CD4-positive, alpha-beta T cell treated with Interleukin-4 for 1 hour (primary cell): ENCODE data around the gene TASL.
"Not testable (repeated sequence)": the region's sequence is repeated elsewhere in the genome, so short reads cannot be mapped to it uniquely, and the experiment has no call there.

Experiments used
- DNase-seq, 2 donors: peaks; one replicate each; pipeline ENCODE4 v3.0.0-alpha.2; 2020 to 2022

The TASL gene, protein sequence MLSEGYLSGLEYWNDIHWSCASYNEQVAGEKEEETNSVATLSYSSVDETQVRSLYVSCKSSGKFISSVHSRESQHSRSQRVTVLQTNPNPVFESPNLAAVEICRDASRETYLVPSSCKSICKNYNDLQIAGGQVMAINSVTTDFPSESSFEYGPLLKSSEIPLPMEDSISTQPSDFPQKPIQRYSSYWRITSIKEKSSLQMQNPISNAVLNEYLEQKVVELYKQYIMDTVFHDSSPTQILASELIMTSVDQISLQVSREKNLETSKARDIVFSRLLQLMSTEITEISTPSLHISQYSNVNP

DNA sequence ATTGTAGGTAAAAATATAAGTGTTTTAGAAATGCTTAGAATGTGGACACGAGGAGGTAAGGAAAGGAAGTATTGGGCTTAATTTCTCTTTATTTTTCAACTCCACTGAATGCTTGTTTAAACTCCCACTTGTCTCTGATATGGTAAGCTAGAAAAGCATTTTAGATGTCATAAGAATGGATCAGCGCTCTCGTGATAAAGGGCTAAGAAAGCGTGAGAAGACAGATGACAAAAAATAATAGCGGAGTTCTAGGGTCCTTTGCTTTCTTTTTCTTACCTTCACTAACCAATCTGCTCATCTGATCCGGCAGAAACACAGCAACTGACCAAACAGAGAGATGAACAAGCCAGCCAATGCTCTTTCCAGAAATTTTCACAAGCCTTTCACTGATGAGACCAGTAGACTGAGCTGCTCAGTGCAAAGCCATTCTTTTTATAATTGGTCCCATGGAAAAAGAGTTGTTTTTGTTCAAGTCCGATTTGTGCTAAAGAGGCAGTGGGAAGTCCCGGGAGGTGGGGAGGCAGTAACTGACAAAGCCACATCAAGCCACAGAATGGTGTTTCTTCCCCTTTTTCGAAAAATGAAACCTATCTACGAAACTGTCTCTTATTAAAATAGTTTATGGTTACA, at the start of gene TASL:
TASL (minus strand) TSS at position 405 of the 630 bp plus-strand sequence. CDS start 17,411 bp downstream, outside the sequence.
- peak; percentile 62 to 77 for DNase-seq

DNA sequence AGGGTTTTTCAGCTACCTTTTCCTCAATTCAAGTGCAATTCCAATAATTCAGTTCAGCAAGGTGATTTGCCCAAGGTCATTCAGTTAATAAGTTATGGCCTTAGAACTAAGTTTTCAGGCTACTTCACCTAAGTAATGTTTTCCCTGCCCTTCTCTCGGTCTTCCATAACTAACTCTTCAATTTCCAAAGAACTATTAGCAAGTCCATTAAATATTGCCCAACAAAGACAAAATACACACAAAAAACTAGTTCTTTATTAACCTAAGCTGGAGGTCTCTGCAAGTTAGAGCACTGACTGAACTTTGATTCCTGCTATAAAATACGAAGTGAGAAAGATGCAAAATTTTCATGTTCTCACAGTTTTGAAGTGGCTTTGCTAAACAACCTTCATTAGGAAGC, 48.8 kb upstream of the TASL start:
- no peak for DNase-seq

DNA sequence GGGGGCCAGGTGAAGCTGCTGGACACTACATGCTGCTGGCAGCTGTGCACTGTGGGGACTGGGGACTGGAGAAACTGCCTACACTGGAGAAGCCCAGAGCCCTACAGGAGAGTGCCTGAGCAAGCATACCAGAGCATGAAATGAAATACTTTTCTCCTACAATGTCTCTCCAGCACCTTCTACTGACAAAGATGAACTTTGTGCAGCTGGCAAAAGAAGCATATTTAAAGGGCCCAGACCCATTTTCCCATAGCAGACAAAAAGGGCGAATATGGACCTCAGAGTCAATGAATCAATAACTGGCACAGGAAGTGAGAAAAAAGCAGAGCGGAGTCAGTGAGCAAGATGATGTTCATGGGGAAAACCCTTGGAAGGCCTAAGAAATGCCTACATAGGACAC, 44.8 kb upstream of the TASL start:
- no peak for DNase-seq

- DNase-seq: peak in 1 of 2 donors; percentile 56
Measured at GRCh38 chrX:30620980-30621618, 43.5 kb upstream of the TASL start.

DNA sequence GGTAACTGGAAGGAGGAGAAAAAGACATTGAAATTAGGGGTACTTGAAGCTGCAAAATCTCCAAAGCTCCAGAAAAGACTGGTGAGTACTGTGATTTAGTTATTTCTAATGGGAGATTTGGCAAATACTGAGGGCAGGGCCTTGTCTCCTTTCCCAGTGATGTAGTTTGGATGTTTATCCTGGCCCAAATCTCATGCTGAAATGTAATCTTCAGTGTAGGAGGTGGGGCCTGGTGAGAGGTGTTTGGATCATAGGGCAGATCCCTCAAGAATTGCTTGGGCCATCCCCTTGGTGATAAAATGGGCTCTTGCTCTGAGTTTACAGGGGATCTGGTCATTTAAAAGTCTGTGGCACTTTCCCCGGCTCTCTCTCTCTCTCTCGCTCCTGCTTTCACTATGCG, 42.6 kb upstream of the TASL start:
- no peak for DNase-seq

DNA sequence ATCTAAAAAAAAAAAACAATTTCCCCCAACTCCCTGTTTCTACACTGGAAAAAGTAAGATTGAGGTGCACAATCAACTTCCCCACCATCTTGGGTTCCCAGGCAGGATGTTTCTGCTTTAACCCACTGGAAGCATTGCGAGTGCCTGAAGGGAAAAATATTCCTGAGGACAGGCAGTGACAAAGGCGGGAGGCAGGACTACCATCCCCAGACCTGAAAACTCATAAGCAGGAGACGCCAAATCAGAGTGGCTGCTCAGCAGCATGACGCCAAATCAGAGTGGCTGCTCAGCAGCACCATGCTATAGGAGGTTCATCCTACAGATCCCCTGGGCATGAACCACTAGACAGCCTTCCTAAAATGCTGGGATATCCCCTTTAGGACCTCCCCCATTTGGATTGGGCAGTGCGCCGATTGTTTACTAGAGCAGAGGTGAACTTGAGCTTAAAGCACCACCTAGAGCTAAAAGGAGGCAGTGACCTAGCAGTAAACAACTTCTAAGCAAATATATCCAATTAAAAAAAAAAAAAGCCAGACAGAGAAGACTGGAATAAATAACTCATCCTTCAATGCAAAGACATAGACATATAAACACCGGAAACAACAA, 40.7 kb upstream of the TASL start:
- peak in 1 of 2 donors; percentile 20 for DNase-seq

GRCh38 chrX:30615229-30615628, 37.7 kb upstream of the TASL start:
- no peak for DNase-seq

DNA sequence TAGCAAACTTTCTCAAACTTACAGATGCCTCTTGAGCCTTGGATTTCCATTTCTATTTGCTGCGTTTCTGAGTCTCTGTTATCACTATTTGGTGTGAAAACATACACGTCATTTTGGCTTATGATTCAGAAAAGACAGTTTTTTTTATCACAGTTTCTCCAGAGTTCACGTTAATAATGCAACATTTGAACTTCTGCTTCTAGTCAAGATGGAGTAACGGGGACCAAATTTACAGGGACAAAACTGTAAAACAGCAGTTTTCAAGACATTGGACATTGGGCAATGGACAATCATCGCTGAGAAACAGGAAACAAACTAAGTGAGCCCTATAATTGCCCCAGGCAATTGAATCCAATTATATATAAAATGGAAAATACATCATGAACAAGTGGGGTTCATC, 36.2 kb upstream of the TASL start:
- DNase-seq: no peak

DNA sequence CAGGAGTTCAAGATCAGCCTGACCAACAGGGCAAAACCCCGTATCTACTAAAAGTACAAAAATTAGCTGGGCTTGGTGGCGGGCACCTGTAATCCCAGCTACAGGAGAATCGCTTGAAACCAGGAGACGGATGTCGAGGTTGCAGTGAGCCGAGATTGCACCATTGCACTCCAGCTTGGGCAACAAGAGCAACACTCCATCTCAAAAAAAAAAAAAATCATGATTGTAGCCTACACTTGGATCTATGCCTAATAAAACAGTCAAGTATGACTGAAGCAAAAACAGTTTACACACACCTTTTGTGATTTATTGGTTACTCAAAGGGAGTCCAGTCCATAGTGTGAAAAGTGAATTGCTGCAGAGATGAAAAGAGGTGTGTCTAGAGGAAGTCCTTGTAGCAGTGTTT, 34.7 kb upstream of the TASL start:
- no peak for DNase-seq

- no peak for DNase-seq
Measured at GRCh38 chrX:30610026-30610425, 32.5 kb upstream of the TASL start.

DNA sequence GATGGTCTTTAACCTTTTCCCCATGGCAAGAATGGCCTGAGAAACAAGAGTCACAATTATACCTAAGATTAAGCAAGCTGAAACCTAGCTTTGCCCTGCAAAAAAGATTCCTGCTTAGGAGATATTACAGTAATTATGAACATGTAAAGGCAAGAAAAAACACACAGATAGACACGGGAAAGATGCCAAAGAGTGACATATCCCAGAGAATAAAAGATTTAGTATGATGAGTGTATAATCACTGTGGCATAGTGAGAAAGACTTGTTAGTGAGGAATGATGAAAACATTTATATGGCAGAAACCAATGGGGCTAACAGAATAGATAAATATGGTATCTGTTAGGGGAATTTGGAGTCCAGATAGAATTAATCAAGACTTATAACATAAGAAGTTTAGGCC, 29.6 kb upstream of the TASL start:
- no peak for DNase-seq

GRCh38 chrX:30600269-30601176, 23.0 kb upstream of the TASL start:
- not testable (repeated sequence) for DNase-seq

GRCh38 chrX:30597216-30598012, 19.8 kb upstream of the TASL start:
- DNase-seq: no peak

DNA sequence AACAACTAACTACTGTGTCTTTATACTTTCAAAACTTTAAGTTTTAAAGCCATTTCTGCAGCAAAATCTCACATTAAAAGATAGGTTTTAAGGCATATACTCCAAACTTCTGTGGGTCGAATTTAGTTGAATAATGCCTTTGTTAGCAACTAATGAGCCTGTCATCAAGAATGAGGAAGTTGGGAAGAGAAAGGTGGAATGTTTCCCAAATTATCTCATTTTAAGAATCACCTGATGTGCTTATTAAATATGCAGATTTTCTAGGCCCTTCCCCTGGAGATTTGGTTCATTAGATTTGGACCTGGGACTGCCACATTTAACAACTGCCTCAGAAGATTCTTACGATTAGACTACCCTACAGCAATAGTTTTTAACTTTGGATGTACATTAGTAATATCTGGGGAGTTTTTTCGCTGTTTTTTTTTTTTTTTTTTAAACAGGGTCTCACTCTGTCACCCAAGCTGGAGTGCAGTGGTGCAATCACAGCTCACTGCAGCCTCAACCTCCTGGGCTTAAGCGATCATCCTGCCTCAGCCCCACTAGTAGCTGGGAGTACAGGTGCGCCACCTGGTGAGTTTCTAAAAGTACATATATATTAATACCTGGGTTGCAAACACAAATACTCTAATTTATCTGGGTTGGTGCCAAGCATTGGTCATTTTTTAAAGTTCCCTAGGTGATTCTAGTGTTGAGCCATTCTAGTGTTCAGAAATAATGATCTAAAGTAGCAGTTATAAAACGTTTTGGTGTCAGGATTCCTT, 16.1 kb upstream of the TASL start:
- DNase-seq: peak; percentile 27 to 44

- DNase-seq: no peak
Measured at GRCh38 chrX:30592831-30593230, 15.3 kb upstream of the TASL start.

GRCh38 chrX:30590368-30590767, 12.8 kb upstream of the TASL start:
- no peak for DNase-seq

DNA sequence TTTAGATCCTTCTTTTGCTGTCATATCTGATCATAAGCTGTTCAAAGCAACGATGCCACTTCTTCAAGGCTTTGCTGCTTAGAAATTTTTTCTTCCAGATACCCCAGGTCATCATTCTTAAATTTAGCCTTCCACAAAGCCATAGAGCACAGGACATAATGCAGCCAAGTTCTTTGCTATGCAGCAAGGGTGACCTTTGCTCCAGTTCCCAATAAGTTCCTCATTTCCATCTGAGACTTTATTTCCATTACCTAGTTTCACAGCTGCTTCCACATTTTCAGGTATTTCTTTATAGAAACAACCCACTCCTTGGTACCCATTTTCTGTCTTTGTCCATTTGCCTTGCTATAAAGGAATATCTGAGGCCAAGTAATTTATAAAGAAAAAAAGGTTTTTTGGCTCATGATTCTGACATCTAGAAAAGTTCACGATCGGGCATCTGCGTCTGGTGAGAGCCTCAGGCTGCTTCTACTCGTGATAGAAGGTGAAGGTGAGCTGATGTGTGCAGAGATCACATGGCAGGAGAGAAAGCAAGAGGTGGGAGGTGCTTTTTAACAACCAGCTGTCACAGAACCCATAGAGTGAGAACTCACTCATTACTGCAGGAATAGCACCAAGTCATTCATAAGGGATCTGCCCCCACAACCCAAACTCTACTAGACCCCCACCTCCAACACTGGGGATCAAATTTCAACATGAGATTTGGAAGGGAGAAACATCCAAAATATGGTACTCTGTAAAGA, 11.8 kb upstream of the TASL start:
- DNase-seq: no peak

GRCh38 chrX:30586516-30586915, 8.9 kb upstream of the TASL start:
- DNase-seq: no peak

DNA sequence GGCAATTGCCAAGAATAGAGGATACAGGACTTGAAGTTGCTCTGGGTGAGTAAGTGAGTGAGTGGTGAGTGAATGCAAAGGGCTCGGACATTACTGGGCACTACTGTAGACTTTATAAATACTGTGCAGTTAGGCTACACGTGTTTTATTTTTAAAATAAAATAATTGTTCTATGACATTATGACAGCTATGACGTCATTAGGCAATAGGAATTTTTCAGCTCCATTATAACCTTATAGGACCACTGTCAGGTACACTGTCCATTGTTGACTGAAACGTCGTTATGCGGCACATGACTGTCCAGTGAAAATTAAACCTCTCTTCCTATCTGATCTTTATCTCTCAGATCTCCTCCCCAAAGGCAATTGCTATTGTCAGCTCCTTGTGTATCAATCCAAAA, 5.1 kb upstream of the TASL start:
- DNase-seq: no peak

GRCh38 chrX:30580641-30581040, 3.1 kb upstream of the TASL start:
- DNase-seq: no peak
